DOHH2 (cell line): ENCODE measurements around the gene RBMS2.

Experiments
- EZH2phosphoT487 ChIP-seq: fragments of 200-600 bp; sonication (generic); IDR thresholded peaks from 2 replicates; pipeline ENCODE4 v1.6.1; 2017; ENCODE audit warnings: borderline replicate concordance, mild to moderate bottlenecking, antibody characterized with exemption, low read length, moderate library complexity, mixed read lengths
- TF ChIP-seq, protein P1 (sequence below): fragments of 200-600 bp; sonication (generic); IDR thresholded peaks from one replicate; pipeline ENCODE4 v1.5.1; 2014; ENCODE audit warnings: antibody characterized with exemption, mild to moderate bottlenecking, low read depth, low read length; ENCODE audit not compliant: poor library complexity, severe bottlenecking

- TF ChIP-seq, protein P1, sequence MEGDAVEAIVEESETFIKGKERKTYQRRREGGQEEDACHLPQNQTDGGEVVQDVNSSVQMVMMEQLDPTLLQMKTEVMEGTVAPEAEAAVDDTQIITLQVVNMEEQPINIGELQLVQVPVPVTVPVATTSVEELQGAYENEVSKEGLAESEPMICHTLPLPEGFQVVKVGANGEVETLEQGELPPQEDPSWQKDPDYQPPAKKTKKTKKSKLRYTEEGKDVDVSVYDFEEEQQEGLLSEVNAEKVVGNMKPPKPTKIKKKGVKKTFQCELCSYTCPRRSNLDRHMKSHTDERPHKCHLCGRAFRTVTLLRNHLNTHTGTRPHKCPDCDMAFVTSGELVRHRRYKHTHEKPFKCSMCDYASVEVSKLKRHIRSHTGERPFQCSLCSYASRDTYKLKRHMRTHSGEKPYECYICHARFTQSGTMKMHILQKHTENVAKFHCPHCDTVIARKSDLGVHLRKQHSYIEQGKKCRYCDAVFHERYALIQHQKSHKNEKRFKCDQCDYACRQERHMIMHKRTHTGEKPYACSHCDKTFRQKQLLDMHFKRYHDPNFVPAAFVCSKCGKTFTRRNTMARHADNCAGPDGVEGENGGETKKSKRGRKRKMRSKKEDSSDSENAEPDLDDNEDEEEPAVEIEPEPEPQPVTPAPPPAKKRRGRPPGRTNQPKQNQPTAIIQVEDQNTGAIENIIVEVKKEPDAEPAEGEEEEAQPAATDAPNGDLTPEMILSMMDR, result no peak
- TF ChIP-seq EZH2phosphoT487, result no peak
Measured at GRCh38 chr12:56488041-56488955, 33.3 kb upstream of the RBMS2 start, which contains the start of gene GLS2.
